Stimulated activated CD4-positive, alpha-beta T cell treated with anti-CD3 and anti-CD28 coated beads, Interleukin-15, amount 100 ng/mL, for 1 hour (primary cell): ENCODE data around the gene LGALS3BP.

Experiments used
- DNase-seq, 2 donors: peaks; one replicate each; pipeline ENCODE4 v3.0.0-alpha.2; 2020; ENCODE audit warnings: low read depth in 1 of 2, low spot score in 1 of 2

Gene LGALS3BP

GRCh38 chr17:78986048-78986648 is 6.4 kb upstream of the LGALS3BP start:
- no peak for DNase-seq

- DNase-seq = no peak
These were observed 5.7 kb upstream of the LGALS3BP start for GRCh38 chr17:78985395-78985794.

- DNase-seq = no peak
These were observed 1.5 kb upstream of the LGALS3BP start for GRCh38 chr17:78981010-78981888.

DNA sequence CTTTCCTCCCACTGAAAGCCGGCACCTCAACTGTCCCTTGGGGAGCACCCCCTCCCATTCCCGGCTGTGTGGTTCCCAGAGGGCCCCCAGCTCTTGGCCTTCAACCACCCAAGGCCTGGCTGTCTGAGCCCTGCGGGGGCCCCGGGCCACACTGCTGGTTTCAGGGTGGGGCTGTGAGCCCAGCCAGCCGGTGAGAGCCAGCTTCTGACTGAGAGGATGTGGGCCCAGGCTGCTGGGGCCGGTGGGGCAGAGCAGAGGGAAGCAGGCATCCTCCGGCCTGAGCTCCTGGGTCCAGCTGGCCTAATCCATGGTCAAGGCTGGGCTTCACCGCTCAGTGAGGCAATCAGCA is 875 bp upstream of the LGALS3BP start:
- no peak for DNase-seq

- no peak for DNase-seq
These were observed 1.4 kb downstream of the LGALS3BP start for GRCh38 chr17:78977997-78978973.

DNA sequence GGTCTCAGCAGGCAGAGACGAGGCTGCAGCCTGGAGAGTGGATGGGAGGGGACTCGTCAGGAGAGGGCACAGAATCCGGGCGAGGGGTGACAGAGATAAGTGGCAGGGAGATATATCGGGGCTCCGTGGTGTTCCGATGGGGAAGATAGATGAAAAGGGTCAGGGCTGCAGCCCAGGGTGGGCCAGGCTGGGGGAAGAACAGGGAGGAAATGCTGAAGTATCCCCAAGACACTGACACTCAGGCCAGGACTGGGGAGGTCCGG is 2.1 kb downstream of the LGALS3BP start:
- DNase-seq = no peak

DNA sequence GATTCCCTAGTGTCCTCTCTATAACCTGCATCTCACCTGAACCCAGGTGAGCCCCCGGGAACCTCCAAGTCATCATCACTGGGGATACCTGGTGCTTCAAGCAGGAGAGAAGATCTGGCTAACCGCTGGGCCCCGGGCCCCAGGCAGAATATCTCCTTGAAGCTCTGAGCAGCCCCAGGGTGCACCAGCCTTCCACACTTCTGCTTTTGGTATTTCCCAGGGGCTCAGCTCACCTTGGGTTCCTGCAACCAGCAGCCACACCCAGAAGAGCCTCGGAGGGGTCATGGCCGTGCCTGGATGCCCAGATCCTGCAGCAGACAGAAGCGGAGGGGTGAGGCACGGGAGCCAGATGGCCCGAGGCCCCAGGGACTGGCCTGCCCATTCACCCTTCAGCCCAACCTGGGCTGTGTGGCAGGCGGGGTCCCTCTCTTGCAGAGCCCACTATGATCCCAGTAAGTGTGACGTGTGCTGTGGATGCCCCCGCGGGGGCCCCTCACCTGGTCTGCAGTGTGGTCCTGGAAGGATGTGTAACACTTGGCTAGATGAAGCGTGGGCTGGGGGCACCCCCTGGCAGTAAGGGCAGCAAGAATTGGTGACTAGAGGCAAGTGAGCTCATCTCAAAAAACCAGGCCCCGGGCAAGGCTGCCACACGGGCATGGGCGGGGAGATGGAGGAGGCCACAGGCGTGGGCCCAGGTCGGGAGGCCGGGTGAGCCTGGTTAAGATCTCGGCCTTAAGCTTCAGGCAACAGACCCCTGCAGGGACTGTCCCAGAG is 2.6 kb downstream of the LGALS3BP start:
- DNase-seq = no peak

DNA sequence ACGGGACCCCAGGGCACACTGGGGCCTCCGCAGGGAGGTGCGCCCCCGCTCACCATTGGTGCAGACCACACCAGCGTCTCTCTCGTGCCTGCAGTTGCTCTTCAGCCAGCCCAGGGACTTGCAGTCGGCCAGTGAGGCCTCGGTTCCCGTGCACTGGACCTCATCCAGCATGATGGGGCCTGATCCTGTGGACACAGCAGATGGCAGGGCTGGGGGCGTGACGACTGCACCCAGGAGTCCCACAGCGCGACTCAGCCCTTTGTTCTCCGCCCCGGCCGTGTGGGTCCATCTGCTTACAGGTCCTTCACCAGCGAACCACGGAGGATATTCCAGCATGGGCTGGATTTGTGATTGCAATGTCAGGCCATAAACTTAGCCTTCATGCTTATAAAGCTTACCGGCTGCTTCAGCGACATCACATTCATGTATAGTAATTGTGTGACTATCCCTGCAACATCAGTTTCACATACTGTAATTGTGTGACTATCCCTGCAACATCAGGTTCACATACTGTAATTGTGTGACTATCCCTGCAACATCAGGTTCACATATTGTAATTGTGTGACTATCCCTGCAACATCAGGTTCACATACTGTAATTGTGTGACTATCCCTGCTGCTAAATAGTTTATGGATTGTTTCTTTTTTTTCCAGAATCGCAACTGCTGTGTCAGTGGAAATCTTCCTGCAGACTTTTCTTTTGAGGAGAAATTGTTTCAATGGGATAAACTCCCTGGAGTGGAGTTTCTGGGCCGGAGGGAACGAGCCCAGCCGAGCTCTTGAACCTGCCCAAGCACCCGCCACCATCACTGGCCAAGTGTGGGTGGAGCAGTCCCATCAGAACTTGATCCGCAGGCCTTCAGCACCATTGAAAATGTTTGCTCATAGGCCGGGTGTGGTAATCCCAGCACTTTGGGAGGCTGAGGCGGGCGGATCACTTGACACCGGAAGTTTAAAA is 4.8 kb downstream of the LGALS3BP start:
- no peak for DNase-seq

GRCh38 chr17:78973792-78974520 is 5.8 kb downstream of the LGALS3BP start:
- no peak for DNase-seq

- no peak for DNase-seq
These were observed 6.5 kb downstream of the LGALS3BP start for GRCh38 chr17:78973196-78973595.

GRCh38 chr17:78972507-78973105 is 7.1 kb downstream of the LGALS3BP start:
- no peak for DNase-seq

GRCh38 chr17:78971756-78972506 is 7.8 kb downstream of the LGALS3BP start:
- no peak for DNase-seq

DNA sequence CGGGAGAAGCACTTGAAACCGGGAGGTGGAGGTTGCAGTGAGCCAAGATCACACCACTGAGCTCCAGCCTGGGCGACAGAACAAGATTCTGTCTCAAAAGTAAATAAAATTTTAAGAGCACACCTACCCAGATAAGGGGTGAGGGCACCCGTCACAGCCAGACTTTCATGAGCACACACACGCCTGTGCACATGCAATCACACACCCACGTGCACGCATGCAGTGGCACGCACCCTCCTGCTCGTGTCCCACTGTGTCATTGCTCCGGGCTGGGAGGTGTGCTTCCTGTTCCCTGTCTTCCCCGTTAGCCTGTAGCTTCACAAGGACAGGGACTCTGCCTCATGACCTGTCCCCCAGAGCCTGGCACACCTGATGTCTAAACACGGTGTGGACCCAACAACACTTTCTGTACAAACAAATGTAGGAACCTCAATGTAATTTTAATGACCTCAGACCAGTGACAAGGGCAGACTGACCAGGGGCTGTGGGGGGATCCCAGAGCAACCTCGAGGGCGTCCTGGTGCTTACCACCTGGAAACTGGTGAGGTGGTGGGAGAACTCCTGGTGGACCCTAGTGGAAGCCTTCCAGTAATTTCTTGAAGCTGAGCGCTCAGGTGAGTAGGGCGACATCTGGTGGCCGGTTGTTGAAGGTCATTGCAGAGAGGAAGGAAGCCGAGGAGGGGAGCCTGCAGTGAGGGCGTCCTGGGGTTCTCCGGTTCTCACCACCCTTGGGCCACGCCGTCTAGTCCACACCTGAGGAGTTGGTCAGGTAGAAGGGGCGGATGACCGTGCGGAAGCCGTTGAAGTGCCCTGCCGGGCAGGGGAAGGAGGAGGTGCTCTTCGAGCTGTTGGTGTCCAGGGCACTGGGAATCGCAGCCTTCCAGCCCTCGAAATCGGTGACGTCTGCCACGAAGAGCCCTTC is 8.6 kb downstream of the LGALS3BP start:
- peak; percentile 59 to 71 for DNase-seq

DNA sequence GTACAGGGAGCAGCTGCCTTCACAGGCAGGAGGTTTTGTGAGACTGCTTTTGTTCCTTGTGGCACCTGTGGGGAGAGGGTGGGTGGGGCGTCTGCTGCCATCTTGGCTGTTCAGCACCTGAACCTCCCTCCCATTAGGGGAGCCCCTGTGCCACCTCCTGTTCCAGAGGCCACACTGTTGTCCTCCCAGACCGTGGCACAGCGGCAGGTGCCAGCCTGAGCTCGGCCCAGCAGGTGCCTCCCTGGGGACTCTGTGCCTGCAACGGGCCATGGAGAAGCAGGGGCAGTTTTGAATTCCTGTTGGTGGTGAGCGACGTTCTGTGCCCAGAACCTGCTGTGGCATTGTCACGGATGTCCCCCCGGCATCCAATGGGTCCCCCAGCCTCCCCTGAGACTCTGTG is 9.9 kb downstream of the LGALS3BP start:
- DNase-seq = no peak

DNA sequence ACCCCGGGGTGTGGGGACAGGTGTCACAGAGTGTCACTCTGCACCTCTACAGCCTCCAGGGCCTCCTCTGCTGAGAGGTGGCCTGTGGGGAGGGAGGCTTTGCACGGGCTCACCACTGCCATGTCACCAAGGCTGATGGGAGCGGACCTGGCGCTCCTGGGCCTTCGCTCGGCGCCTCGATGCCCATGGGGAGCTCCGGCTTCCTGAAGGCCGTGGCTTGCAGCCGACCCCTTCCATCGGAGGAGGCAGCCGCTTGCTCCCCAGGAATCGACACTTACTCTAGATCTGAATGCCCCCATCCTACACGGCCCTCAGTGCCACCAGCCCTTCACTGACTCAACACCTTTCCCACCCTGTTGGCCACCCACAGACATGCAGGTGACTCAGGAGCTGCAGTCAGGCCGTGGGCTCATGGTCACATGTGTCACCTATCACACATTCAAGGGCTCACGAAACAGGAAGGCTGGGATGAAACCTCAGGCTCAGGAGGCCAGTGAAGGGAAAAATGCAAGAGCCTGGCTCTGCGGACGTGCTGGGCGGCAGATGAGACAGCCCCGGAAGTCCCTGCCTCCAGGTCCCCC is 11.9 kb downstream of the LGALS3BP start:
- no peak for DNase-seq

GRCh38 chr17:78966910-78967600 is 12.7 kb downstream of the LGALS3BP start:
- DNase-seq = no peak
